Spleen (tissue), 11 donors: ENCODE data around the gene RPS10. TPM values are rescaled to one million over a fixed set of nuclear protein-coding genes. Genes with fewer than 3 reads are reported as not detected.
"Not testable (repeated sequence)": the region's sequence is repeated elsewhere in the genome, so short reads cannot be mapped to it uniquely, and the experiment has no call there.

Experiments used
- DNase-seq: peaks from one replicate; pipeline ENCODE4 v3.0.0-alpha.2; 2020
- H3K27ac ChIP-seq, 8 donors: fragments of 200-600 bp; sonication (generic) in 7 of 8; 1 replicate in 4 of 8; 2 replicates in 4 of 8; pipeline versions ENCODE4 v1.5.0 to v1.8.0; 2016 to 2021; ENCODE audit warnings: inconsistent platforms in 4 of 8, mild to moderate bottlenecking in 4 of 8, moderate library complexity in 1 of 8
- H3K27me3 ChIP-seq, 7 donors: fragments of 200-600 bp; sonication (generic) in 6 of 7; replicated peaks in 1 of 7; 1 replicate in 4 of 7; 2 replicates in 3 of 7; pipeline versions ENCODE4 v1.5.0 to v1.8.0; 2016 to 2021; ENCODE audit warnings: inconsistent platforms in 3 of 7, mild to moderate bottlenecking in 1 of 7
- H3K36me3 ChIP-seq, 6 donors: fragments of 200-600 bp; sonication (generic) in 5 of 6; 1 replicate in 4 of 6; 2 replicates in 2 of 6; pipeline versions ENCODE4 v1.5.0 to v1.8.0; 2016 to 2021; ENCODE audit warnings: inconsistent platforms in 2 of 6
- H3K4me1 ChIP-seq, 6 donors: fragments of 200-600 bp; sonication (generic) in 5 of 6; 1 replicate in 3 of 6; 2 replicates in 3 of 6; pipeline versions ENCODE4 v1.5.0 to v1.8.0; 2016 to 2021; ENCODE audit warnings: inconsistent platforms in 3 of 6
- H3K4me3 ChIP-seq, 8 donors: fragments of 200-600 bp; sonication (generic) in 7 of 8; 1 replicate in 4 of 8; 2 replicates in 4 of 8; pipeline versions ENCODE4 v1.5.0 to v1.8.0; 2016 to 2021; ENCODE audit warnings: inconsistent platforms in 4 of 8, mild to moderate bottlenecking in 4 of 8, moderate library complexity in 2 of 8
- H3K9me3 ChIP-seq, 8 donors: fragments of 200-600 bp; sonication (generic) in 7 of 8; 1 replicate in 4 of 8; 2 replicates in 4 of 8; pipeline versions ENCODE4 v1.5.0 to v1.8.0; 2016 to 2021; ENCODE audit warnings: inconsistent platforms in 4 of 8
- POLR2A ChIP-seq, 3 donors: fragments of 450-650 bp; IDR thresholded peaks; one replicate each; pipeline ENCODE4 v1.5.1; 2017; ENCODE audit warnings: antibody characterized with exemption in 3 of 3, mild to moderate bottlenecking in 1 of 3
- POLR2AphosphoS5 ChIP-seq, 3 donors: sonication (generic); formaldehyde crosslinking; IDR thresholded peaks; one replicate each; pipeline ENCODE4 v1.5.1; 2017; ENCODE audit warnings: antibody characterized with exemption in 3 of 3
- WGBS, 5 donors: extraction: QIAGEN DNeasy Blood & Tissue Kit in 3 of 5; methylation state at CpG; one replicate each; pipeline versions ENCODE4 v1.1.5 to v1.1.7; 2013 to 2018; 5-methylcytosine and 5-hydroxymethylcytosine counted together
- intact Hi-C: fragments of 100-400 bp; cut with DNase I; formaldehyde crosslinking; loops from one replicate; pipeline ENCODE4 v1.15.0; 2023; ENCODE audit warnings: low total_unique reads
- polyA plus RNA-seq, 3 donors: library from polyadenylated mRNA; stranded (reverse); fragments of 200-250 nt; gene quantifications; one replicate each; pipeline ENCODE4 v1.2.1, GENCODE V29; 2013
- total RNA-seq, 7 donors: library from RNA; depleted of rRNA in 3 of 7; stranded (reverse); fragments of >200 nt in 3 of 7; fragmentation: NEBNext Ultra II Directional in 4 of 7; extraction: Animal tissue kit (Norgen Biotek cat#: 25700) in 4 of 7; gene quantifications; one replicate each; pipeline versions ENCODE4 v1.1.0 to v1.2.1, GENCODE V29; 2016 to 2021
- TF ChIP-seq, protein P1 (sequence below), 11 experiments: fragments of 200-600 bp in 7 of 11; fragments of 450-650 bp in 4 of 11; sonication (generic) in 4 of 11; IDR thresholded peaks in 8 of 11; conservative IDR thresholded peaks in 3 of 11; 1 replicate in 7 of 11; 2 replicates in 4 of 11; pipeline versions ENCODE4 v1.4.0 to v1.8.0; 2016 to 2021; ENCODE audit warnings: antibody characterized with exemption in 11 of 11, inconsistent platforms in 4 of 11, mild to moderate bottlenecking in 1 of 11
- donor health status: healthy with polysubstance abuse.
- donor health status: DM: no; HTN: no; CAD: no; lungs with moderate emphysema.
- donor health status: DM: no; HTN: no; CAD: no.
- donor health status: Bipolar disorder and iron deficiency.
- donor health status: healthy.
- donor health status: DM: no; HTN: no; CAD: no.
- donor health status: DM: yes; HTN: yes; CAD: no.

The RPS10 gene
- total and polyA plus RNA-seq, 10 donors, result 1,033 to 4,934 (median 1,663) TPM

DNA sequence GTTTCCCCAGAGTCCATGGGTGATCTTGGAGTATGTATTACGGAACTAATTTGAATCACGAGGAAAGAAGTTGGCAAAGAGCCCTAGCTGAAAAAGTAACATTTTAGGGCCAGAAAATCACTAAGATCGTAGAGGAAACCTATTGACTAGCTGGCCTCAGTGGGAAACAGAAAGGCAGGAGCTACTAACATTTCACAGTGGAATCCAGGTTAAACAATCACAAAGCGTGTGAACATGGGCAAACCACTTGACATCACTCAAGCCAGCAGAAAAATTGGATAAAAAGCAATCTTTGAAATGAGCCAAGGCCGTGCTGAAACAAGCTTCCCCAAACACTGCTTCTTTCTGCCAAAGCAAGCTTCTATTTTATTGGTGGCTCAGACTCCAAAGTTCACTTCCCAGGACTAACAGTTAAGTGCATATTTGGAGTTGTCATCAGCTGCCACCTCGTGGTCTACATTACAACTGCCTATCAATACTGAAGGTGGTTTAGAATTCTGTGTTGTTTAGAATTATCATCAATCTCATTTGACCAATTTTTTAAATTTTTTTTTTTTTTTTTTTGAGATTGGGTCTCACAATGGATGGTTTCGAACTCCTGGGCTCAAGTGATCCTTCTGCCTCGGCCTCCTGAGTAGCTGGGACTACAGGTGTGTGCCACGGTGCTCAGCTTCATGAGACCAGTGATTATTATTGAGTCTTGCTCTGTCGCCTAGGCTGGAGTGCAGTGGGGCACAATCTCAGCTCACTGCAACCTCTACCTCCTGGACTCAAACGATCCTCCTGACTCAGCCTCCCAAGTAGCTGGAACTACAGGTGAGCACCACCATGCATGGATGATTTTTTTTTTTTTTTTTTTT is 10.6 kb downstream of the RPS10 start:
- no peak overlapping the region for H3K4me3 ChIP-seq
- H3K4me1 ChIP-seq, result peaks cover 0 to 12% (median 5%) of the 10 kb centered on the region in 6 donors
- no peak for DNase-seq
- H3K27ac ChIP-seq, result peak overlapping the region in 7 of 8 donors; percentile 23 to 67 (median 52)
- 51 to 70% (median 60%) methylated on average over 11 of the region's 11 CpGs for WGBS, 5 donors
- no peaks in the 10 kb centered on the region for H3K9me3 ChIP-seq
- TF ChIP-seq, protein P1, sequence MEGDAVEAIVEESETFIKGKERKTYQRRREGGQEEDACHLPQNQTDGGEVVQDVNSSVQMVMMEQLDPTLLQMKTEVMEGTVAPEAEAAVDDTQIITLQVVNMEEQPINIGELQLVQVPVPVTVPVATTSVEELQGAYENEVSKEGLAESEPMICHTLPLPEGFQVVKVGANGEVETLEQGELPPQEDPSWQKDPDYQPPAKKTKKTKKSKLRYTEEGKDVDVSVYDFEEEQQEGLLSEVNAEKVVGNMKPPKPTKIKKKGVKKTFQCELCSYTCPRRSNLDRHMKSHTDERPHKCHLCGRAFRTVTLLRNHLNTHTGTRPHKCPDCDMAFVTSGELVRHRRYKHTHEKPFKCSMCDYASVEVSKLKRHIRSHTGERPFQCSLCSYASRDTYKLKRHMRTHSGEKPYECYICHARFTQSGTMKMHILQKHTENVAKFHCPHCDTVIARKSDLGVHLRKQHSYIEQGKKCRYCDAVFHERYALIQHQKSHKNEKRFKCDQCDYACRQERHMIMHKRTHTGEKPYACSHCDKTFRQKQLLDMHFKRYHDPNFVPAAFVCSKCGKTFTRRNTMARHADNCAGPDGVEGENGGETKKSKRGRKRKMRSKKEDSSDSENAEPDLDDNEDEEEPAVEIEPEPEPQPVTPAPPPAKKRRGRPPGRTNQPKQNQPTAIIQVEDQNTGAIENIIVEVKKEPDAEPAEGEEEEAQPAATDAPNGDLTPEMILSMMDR (IDR thresholded peaks at IDR 0.05 in 8 of 11, conservative IDR thresholded peaks at IDR 0.05 in 3 of 11), result peak; percentile 46 to 93 (median 77)
- peak in 1 of 3 donors; percentile 27 for TF ChIP-seq POLR2AphosphoS5 (IDR thresholded peaks at IDR 0.05)
- no peak for TF ChIP-seq POLR2A (IDR thresholded peaks at IDR 0.05)
- intact Hi-C loops, result loop anchor here (2.0 to 10.0 kb wide), 2 partner anchors 166 to 220 kb away; partner anchors contain the start of gene SMIM29
- H3K36me3 ChIP-seq, result peaks cover 0 to 54% (median 44%) of the 10 kb centered on the region in 6 donors
- no peaks in the 10 kb centered on the region for H3K27me3 ChIP-seq

DNA sequence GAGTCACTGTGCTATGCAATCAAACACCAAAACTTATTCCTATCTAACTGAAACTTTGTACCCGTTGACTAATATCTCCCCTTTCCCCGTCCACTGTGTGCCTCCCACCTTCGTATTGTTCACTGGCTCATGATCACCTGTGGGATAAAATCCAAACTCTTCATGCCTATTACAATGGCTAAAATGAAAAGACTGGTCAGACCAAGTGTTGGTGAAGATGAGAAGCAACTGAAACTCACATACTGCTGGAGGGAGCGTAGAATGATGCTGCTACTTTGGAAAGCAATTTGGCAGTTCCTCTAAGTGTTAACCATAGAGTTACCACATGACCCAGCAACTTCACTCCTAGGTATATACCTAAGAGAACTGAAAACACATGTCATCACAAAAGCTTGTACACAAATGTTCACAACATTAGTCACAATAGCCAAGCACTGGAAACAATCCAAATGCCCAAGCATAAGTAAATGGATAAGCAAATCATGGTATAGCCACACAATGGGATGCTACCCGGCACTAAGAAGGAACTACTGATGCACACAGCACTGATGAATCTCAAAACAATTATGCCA is 13.1 kb downstream of the RPS10 start:
- intact Hi-C loops, result loop anchor here (10.0 kb wide), 1 partner anchor 218 kb away; no protein-coding TSS in a partner anchor

GRCh38 chr6:34412016-34412415 is 13.9 kb downstream of the RPS10 start:
- no peaks in the 10 kb centered on the region for H3K9me3 ChIP-seq
- DNase-seq, result no peak
- peaks cover 0 to 22% (median 12%) of the 10 kb centered on the region in 6 donors for H3K36me3 ChIP-seq
- intact Hi-C loops, result loop anchor here (10.0 kb wide), 1 partner anchor 217 kb away; no protein-coding TSS in a partner anchor
- TF ChIP-seq, protein P1 (IDR thresholded peaks at IDR 0.05 in 8 of 11, conservative IDR thresholded peaks at IDR 0.05 in 3 of 11), result no peak
- no peak for TF ChIP-seq POLR2A (IDR thresholded peaks at IDR 0.05)
- no peak for TF ChIP-seq POLR2AphosphoS5 (IDR thresholded peaks at IDR 0.05)
- H3K4me1 ChIP-seq, result peaks cover 0 to 12% (median 5%) of the 10 kb centered on the region in 6 donors
- no peak overlapping the region for H3K27ac ChIP-seq
- no peak overlapping the region for H3K4me3 ChIP-seq
- H3K27me3 ChIP-seq, result no peaks in the 10 kb centered on the region
- WGBS, 5 donors, result 92 to 98% (median 94%) methylated on average over 5 of the region's 5 CpGs

More for the DNA sequence above, 13.1 kb downstream of the RPS10 start:
- WGBS, 5 donors, result 87 to 91% (median 89%) methylated on average over 5 of the region's 5 CpGs
- H3K36me3 ChIP-seq, result peaks cover 0 to 29% (median 19%) of the 10 kb centered on the region in 6 donors
- H3K27ac ChIP-seq, result no peak overlapping the region
- TF ChIP-seq POLR2AphosphoS5 (IDR thresholded peaks at IDR 0.05) (no peak), POLR2A (IDR thresholded peaks at IDR 0.05) (no peak)
- TF ChIP-seq, protein P1 (IDR thresholded peaks at IDR 0.05 in 8 of 11, conservative IDR thresholded peaks at IDR 0.05 in 3 of 11), result no peak
- no peaks in the 10 kb centered on the region for H3K27me3 ChIP-seq
- no peak for DNase-seq
- H3K9me3 ChIP-seq, result no peaks in the 10 kb centered on the region
- no peak overlapping the region for H3K4me3 ChIP-seq
- peaks cover 0 to 12% (median 5%) of the 10 kb centered on the region in 6 donors for H3K4me1 ChIP-seq

- H3K4me1 ChIP-seq, H3K36me3 ChIP-seq, H3K9me3 ChIP-seq, H3K27me3 ChIP-seq, intact Hi-C loops, DNase-seq, H3K27ac ChIP-seq, H3K4me3 ChIP-seq: not testable (repeated sequence)
- WGBS, 5 donors, result 83 to 100% (median 97%) methylated on average over 1 of the region's 1 CpG
Observed at GRCh38 chr6:34407915-34408314, 18.0 kb downstream of the RPS10 start.
